Measurements from ENCODE around the gene SND1.

GRCh38 chr7:127955051-127955531 is 303.1 kb downstream of the SND1 start:
- TF ChIP-seq EZH2 (IDR thresholded peaks at IDR 0.05; ENCODE audit: low read length, unreplicated experiment) = no peak
- TF ChIP-seq, protein P1, sequence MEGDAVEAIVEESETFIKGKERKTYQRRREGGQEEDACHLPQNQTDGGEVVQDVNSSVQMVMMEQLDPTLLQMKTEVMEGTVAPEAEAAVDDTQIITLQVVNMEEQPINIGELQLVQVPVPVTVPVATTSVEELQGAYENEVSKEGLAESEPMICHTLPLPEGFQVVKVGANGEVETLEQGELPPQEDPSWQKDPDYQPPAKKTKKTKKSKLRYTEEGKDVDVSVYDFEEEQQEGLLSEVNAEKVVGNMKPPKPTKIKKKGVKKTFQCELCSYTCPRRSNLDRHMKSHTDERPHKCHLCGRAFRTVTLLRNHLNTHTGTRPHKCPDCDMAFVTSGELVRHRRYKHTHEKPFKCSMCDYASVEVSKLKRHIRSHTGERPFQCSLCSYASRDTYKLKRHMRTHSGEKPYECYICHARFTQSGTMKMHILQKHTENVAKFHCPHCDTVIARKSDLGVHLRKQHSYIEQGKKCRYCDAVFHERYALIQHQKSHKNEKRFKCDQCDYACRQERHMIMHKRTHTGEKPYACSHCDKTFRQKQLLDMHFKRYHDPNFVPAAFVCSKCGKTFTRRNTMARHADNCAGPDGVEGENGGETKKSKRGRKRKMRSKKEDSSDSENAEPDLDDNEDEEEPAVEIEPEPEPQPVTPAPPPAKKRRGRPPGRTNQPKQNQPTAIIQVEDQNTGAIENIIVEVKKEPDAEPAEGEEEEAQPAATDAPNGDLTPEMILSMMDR (conservative IDR thresholded peaks at IDR 0.05; ENCODE audit: low read depth, low read length) = no peak

Measured in PC-3 (cell line).